ENCODE results near the gene OR9A2. TPM values are rescaled to one million over a fixed set of nuclear protein-coding genes. Genes with fewer than 3 reads are reported as not detected.

Gene OR9A2
- total RNA-seq (2014; rRNA removed; shearing (Covaris generic)): not detected in 2 replicates
- 0.15 TPM in 1 of 2 replicates, not detected in the other for polyA plus RNA-seq (2014; cell fraction: nucleus; rRNA removed)

DNA sequence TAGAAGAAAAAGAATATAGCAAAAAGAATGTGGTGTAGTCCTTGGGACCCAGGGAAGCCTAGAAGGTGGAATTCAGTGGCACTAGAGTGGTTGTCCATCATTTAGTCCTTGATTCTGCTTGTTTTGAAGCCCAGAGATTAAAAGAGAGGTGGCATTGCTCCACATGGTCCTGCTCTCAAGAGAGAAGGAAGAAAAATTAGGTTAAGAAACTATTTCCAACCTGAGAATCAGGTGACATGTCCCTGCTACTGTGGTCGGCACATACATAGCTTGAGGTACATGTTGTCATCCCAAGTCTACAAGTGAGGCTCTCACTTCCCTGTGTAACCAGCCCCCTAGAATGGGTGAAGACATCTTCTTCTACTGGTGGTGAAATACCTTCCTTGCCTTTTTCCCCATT is at the start of gene OR9A2:
TSS of gene OR9A2 (minus strand) at position 101 of the 400 bp plus-strand sequence. CDS start at position 101, 0 bp downstream.
- no peak for DNase-seq (ENCODE audit: extremely low read depth, low read depth)

- DNase-seq (ENCODE audit: extremely low read depth, low read depth): no peak
These were observed 47.2 kb upstream of the OR9A2 start for GRCh38 chr7:143074141-143074540.

- DNase-seq (ENCODE audit: extremely low read depth, low read depth): no peak
These were observed 46.6 kb upstream of the OR9A2 start for GRCh38 chr7:143073556-143073955.

DNA sequence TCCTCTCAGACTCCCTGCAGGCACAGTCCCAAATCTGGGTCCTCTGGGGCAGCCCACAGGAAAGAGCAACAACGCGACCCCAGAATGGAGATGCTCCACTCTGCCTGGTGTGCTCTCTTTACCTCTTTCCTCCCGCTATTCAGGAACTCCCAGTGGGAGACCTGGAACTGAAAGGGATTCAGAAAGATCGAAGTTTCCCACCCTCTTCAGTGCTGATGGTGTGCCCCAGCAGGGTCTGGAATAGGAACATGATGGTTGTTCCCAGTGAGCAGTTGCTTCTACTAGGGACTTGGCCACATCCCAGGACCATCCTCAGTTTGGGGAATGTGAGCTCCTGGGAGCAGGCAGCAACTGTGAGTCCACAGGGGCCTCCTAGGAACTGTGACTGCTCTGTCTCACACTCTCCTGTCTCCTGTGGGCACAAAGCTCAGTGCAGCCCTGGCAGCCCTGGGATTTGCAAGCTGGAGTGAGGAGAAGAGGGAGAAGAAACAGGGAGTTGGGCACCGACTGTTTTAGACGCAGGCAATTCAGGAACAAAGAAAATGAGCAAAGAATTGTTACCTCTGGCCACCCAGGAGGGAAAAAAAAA is 43.1 kb upstream of the OR9A2 start:
- no peak for DNase-seq (ENCODE audit: extremely low read depth, low read depth)

GRCh38 chr7:143068446-143068845 is 41.5 kb upstream of the OR9A2 start:
- DNase-seq (ENCODE audit: extremely low read depth, low read depth): no peak

GRCh38 chr7:143063741-143064140 is 36.8 kb upstream of the OR9A2 start:
- DNase-seq (ENCODE audit: extremely low read depth, low read depth): no peak

DNA sequence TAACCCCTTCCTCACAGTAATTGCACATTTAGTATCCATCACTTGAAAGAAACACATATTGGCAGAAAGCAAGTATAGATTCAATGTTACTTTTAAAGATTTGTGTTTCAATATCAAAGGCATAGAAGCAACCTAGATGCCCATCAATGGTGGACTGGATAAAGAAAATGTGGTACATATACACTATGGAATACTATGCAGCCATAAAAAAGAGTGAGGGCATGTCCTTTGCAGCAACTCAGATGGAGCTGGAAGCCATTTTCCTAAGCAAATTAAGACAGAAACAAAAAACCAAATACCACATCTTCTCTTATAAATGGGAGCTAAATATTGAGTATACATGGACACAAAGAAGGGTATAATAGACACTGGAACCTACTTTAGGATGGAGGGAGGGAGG is 28.8 kb upstream of the OR9A2 start:
- DNase-seq (ENCODE audit: extremely low read depth, low read depth): no peak

DNA sequence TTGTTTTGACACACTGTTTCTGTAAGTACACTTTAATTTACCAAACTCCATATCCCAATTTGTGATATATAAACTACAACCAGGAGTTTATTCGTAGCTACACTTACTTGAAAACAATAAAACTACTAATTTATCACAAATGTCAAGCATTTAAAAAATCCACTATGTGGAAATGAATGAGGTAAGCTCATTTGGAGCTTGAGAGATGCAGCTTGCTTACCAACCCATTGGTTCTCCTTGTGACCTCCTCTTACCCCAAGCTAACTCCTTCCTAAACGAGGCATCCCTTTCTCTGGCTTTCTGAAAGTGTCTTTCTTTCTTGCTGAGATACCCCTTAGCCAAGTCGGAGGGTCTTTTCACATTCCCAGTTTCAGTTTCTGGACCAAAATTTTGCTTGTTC is 27.7 kb upstream of the OR9A2 start:
- DNase-seq (ENCODE audit: extremely low read depth, low read depth): no peak

DNA sequence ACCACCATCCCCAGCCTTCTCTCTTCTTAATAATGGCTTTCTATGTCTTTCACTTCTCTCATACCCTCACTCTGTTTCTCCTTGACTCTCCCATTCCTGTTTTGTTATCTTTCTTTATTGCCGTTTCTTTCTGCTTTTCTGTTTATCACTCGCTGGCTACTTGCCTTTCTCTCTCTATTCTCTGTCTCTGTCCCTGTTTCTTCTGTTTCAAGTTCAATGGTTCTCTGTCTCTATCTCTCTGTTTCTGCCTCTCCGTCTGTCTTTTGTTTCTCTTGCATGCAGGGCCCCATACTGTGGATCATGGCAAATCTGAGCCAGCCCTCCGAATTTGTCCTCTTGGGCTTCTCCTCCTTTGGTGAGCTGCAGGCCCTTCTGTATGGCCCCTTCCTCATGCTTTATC is 25.1 kb upstream of the OR9A2 start, which contains the start of gene OR6V1:
TSS of gene OR6V1 (plus strand) at position 301 of the 400 bp plus-strand sequence. CDS start at position 301, 0 bp downstream.
- DNase-seq (ENCODE audit: extremely low read depth, low read depth): no peak

- no peak for DNase-seq (ENCODE audit: extremely low read depth, low read depth)
These were observed 24.0 kb upstream of the OR9A2 start for GRCh38 chr7:143050931-143051330.

DNA sequence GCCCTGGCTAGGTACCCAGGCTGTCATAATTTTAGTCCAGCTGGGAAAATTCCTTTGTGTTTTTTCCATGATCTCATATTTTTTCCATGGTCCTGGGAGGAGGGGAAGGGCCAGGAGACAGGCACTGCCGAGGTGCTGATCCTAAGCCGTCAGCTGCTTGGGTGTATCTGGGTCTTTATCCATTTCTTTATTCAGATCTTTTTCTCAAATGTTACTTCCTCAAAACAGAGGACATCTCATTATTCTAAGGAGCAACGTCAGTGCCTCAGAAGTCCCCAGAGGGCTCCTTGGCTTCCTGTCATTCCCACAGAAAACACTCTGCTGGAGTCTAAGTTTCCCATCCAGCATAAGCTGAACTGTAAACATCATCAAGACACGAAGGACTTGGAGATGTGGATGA is 22.4 kb upstream of the OR9A2 start:
- DNase-seq (ENCODE audit: extremely low read depth, low read depth): no peak

- DNase-seq (ENCODE audit: extremely low read depth, low read depth): no peak
These were observed 21.9 kb upstream of the OR9A2 start for GRCh38 chr7:143048827-143049226.

GRCh38 chr7:143047326-143047725 is 20.4 kb upstream of the OR9A2 start:
- no peak for DNase-seq (ENCODE audit: extremely low read depth, low read depth)

- no peak for DNase-seq (ENCODE audit: extremely low read depth, low read depth)
These were observed 19.5 kb upstream of the OR9A2 start for GRCh38 chr7:143046426-143046851.

- no peak for DNase-seq (ENCODE audit: extremely low read depth, low read depth)
These were observed 16.5 kb upstream of the OR9A2 start for GRCh38 chr7:143043391-143043790.

DNA sequence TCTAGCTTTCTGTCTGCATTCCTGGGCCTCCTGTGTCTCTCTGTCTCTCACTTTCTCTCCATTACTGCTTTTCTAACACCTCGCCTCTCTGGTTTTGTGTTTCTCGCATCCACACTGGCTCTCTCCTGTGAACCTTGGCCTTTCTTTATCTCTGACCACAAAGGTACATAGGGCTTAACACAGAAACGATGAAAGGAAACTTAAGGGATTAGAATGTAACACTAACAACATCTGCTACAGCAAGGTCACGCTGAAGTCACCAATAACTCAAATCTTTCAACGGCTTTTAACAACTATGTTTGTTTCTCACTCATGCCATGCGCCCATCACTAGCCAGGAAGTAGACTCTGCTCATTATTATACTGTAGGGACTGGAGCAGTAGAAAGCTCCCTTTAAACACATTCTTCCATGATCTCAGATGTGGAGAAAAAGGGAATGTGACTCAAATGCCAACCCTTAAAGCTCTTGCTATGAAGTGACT is 15.9 kb upstream of the OR9A2 start:
- no peak for DNase-seq (ENCODE audit: extremely low read depth, low read depth)

GRCh38 chr7:143042159-143042789 is 15.3 kb upstream of the OR9A2 start:
- DNase-seq (ENCODE audit: extremely low read depth, low read depth): no peak

- DNase-seq (ENCODE audit: extremely low read depth, low read depth): no peak
These were observed 14.4 kb upstream of the OR9A2 start for GRCh38 chr7:143041346-143041745.

- no peak for DNase-seq (ENCODE audit: extremely low read depth, low read depth)
These were observed 13.3 kb upstream of the OR9A2 start for GRCh38 chr7:143040209-143040715.

DNA sequence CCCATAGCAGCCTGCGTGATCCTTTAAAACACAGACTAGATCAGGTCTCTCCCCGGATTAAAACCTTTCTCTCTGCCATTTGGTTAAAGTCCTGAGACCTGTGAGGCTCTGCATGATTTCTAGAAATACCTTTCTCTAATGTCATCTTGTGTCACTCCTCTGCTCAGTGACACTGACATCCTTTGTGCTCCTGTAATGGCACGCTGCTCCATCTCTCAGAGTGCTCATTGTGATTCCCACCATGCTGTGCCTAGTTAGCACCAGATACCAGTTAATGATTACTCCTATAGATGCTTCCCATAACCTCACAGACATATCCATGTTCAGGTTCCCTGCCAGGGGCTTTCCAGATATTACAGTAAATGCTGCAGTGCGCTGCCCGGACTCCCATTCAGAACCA is 11.7 kb upstream of the OR9A2 start:
- DNase-seq (ENCODE audit: extremely low read depth, low read depth): no peak

DNA sequence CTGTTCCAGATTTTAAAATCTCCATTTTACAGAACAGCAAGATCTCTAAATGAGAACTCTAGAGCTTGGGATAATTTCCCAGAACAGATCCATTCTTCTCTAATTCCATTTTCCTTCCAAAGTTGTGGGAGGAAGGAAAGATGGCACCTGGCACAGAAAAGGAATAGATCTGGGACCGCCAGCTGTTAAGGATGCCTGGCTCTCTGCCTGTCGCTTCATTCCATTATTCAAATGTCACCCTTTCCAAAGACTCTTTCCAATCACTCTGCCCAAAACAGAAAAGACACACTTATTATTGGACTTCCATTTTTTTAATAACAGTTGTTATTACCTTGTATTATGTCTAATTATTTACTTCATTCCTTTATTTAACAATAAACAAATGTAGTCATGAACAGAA is 751 bp upstream of the OR9A2 start:
- DNase-seq (ENCODE audit: extremely low read depth, low read depth): no peak

- no peak for DNase-seq (ENCODE audit: extremely low read depth, low read depth)
These were observed 1.6 kb downstream of the OR9A2 start for GRCh38 chr7:143025371-143025770.
